ENCODE results near the gene RTL10.

The RTL10 gene

GRCh38 chr22:19819911-19820879 lies 34.5 kb downstream of the RTL10 start:
- no peak overlapping the region for H3K27ac ChIP-seq
- TF ChIP-seq, protein P1, sequence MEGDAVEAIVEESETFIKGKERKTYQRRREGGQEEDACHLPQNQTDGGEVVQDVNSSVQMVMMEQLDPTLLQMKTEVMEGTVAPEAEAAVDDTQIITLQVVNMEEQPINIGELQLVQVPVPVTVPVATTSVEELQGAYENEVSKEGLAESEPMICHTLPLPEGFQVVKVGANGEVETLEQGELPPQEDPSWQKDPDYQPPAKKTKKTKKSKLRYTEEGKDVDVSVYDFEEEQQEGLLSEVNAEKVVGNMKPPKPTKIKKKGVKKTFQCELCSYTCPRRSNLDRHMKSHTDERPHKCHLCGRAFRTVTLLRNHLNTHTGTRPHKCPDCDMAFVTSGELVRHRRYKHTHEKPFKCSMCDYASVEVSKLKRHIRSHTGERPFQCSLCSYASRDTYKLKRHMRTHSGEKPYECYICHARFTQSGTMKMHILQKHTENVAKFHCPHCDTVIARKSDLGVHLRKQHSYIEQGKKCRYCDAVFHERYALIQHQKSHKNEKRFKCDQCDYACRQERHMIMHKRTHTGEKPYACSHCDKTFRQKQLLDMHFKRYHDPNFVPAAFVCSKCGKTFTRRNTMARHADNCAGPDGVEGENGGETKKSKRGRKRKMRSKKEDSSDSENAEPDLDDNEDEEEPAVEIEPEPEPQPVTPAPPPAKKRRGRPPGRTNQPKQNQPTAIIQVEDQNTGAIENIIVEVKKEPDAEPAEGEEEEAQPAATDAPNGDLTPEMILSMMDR (conservative IDR thresholded peaks at IDR 0.05), result no peak

DNA sequence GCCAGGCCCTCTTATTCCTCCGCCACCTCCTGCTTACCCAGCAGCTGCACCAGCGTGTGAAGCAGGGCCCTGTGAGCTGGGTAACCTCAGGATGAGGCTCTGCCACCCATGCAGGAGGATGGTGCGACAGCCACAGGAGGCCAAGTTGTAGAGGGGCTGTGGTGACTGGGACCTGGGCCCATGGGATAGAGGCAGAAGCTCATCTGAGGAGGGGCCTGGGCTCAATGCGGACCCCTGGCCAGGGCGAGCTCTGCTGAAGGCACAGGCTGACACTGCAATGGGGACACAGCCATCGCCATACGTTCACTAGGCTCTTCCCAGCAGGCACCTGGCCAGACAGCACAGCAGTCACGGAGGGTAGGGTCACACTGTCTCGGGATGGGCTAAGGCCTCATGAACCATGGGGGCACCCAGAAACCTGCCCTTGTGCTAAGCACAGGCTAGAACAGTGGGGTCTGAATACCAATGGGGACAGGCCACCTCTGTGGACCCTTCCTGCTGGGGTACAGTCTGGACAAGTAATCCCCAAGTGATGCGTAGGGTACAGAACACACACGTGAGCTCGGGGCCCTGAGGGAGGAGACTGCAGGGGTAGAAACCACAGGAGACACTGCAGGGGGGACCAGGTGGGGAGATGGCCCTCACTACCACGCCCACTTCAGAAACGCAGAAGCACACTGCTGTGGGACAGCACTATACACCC lies 35.3 kb downstream of the RTL10 start:
- TF ChIP-seq, protein P1 (conservative IDR thresholded peaks at IDR 0.05), result no peak
- H3K27ac ChIP-seq, result no peak overlapping the region

DNA sequence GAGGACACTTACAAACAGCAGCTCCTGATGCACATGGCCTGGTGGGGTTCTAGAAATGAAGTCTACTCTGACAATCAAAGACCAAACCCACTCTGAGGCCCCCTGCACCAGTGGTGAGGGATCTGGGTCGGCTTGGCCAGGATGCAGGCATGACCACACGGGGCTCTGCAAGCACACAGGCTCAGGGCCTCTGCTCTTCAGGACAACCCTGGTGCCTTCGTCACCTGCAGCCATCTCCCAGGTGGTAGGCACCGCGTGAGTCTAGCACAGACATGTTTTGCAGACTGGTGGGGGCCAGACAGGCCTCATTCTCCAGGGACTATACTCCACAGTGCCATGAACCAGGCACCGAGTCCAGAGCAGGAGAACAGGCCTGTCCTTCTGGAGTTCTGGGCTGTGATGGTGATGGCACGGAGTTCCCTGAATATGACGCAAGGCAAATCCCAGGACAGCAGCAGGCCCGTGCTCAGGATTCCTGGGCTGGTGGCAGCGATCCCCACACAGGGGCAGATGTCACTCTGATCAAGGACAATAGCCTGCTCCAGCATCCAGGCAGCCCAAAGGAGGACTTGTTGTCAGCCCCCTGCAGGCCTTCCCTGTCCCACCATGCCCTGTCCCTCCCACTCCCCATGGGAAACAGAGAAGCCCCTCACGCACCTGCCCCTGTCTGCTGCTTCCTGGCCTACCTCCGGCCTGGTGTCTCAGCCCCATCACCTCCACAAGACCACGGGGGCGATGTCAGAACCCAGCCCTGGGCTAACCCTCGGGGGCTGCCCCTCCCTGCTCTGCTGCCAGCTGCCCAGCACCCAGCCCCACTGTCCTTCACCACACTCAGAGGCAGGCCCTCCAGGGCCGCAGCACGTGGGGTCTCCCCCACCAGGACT lies 36.1 kb downstream of the RTL10 start:
- TF ChIP-seq, protein P1 (conservative IDR thresholded peaks at IDR 0.05), result no peak
- no peak overlapping the region for H3K27ac ChIP-seq

- TF ChIP-seq, protein P1 (conservative IDR thresholded peaks at IDR 0.05), result no peak
- no peak overlapping the region for H3K27ac ChIP-seq
Measured at GRCh38 chr22:19816372-19817119, 38.1 kb downstream of the RTL10 start.

DNA sequence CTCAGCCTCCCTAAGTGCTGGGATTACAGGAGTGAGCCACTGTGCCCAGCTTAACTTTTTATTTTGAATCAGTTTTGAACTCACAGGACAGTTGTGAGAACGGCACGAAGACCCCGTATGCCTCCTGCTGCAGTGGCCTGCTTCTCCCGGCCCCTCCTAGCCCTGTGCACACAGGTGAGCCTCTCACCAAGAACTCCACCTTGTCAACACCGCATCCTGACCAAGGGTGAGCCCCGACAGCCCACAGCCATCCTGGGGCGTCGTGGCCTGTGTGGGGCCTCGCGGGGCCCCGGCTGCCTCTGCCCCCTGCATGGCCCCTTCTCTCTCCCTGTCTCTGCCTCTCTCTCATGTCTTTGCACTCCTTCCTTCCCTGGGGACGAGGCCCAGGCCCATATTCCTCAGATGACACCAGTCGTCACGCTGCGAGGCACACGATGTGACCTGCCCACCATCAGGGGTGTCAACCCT lies 38.8 kb downstream of the RTL10 start:
- TF ChIP-seq, protein P1 (conservative IDR thresholded peaks at IDR 0.05), result no peak
- no peak overlapping the region for H3K27ac ChIP-seq

- TF ChIP-seq, protein P1 (conservative IDR thresholded peaks at IDR 0.05), result no peak
- no peak overlapping the region for H3K27ac ChIP-seq
Measured at GRCh38 chr22:19815093-19815822, 39.4 kb downstream of the RTL10 start.
